Tibial nerve (tissue), 4 donors: Measurements from ENCODE around the gene RACK1. TPM values are rescaled to one million over a fixed set of nuclear protein-coding genes. Genes with fewer than 3 reads are reported as not detected.

Experiments used
- DNase-seq, 2 donors: peaks; one replicate each; pipeline ENCODE4 v3.0.0-alpha.2; 2019; ENCODE audit warnings: low spot score in 2 of 2
- H3K27ac ChIP-seq, 4 donors: fragments of 200-600 bp; sonication (generic) in 3 of 4; one replicate each; pipeline ENCODE4 v1.5.1; 2017 to 2019; ENCODE audit warnings: mild to moderate bottlenecking in 1 of 4
- H3K27me3 ChIP-seq, 2 donors: fragments of 200-600 bp; sonication (generic) in 1 of 2; one replicate each; pipeline versions ENCODE4 v1.5.1 to v1.6.0; 2017 to 2019
- H3K36me3 ChIP-seq, 3 donors: fragments of 200-600 bp; sonication (generic); one replicate each; pipeline ENCODE4 v1.5.1; 2018 to 2019
- H3K4me1 ChIP-seq, 4 donors: fragments of 200-600 bp; sonication (generic) in 3 of 4; one replicate each; pipeline ENCODE4 v1.5.1; 2017 to 2019
- H3K4me3 ChIP-seq, 4 donors: fragments of 200-600 bp; sonication (generic) in 3 of 4; one replicate each; pipeline ENCODE4 v1.5.1; 2017 to 2019; ENCODE audit warnings: mild to moderate bottlenecking in 1 of 4, moderate library complexity in 1 of 4
- H3K9me3 ChIP-seq, 4 donors: fragments of 200-600 bp; sonication (generic) in 3 of 4; one replicate each; pipeline ENCODE4 v1.5.1; 2017 to 2019
- CTCF ChIP-seq, 5 experiments: fragments of 200-600 bp in 3 of 5; fragments of 450-650 bp in 2 of 5; sonication (generic) in 3 of 5; IDR thresholded peaks; one replicate each; pipeline ENCODE4 v1.5.1; 2016 to 2019; ENCODE audit warnings: antibody characterized with exemption in 5 of 5, mild to moderate bottlenecking in 3 of 5, moderate library complexity in 2 of 5
- EP300 ChIP-seq, 2 donors: sonication (generic); formaldehyde crosslinking; IDR thresholded peaks; one replicate each; pipeline ENCODE4 v1.6.1; 2017; ENCODE audit warnings: antibody characterized with exemption in 2 of 2, mild to moderate bottlenecking in 1 of 2
- POLR2A ChIP-seq, 2 donors: fragments of 450-650 bp; IDR thresholded peaks; one replicate each; pipeline ENCODE4 v1.6.1; 2017; ENCODE audit warnings: antibody characterized with exemption in 2 of 2, mild to moderate bottlenecking in 2 of 2, moderate library complexity in 2 of 2
- WGBS, 2 donors: methylation state at CpG; one replicate each; pipeline ENCODE4 v1.1.5; 2018; 5-methylcytosine and 5-hydroxymethylcytosine counted together
- total RNA-seq, 4 donors: library from RNA; depleted of rRNA; stranded (reverse); fragments of >200 nt; gene quantifications; one replicate each; pipeline ENCODE4 v1.1.0, GENCODE V29; 2016

RACK1 gene
- total RNA-seq, 4 donors from 2014 or later, result 1,722 to 2,174 (median 1,870) TPM

- Histone ChIP-seq H3K36me3 (no peaks in the 10 kb centered on the region), H3K9me3 (no peaks in the 10 kb centered on the region), H3K4me1 (peaks cover 0 to 41% (median 10%) of the 10 kb centered on the region in 4 donors), H3K4me3 (no peak overlapping the region), H3K27me3 (no peaks in the 10 kb centered on the region), H3K27ac (no peak overlapping the region)
- DNase-seq, result no peak
- WGBS, 2 donors, result 65 to 68% methylated on average over 49 of the region's 49 CpGs
- TF ChIP-seq CTCF (IDR thresholded peaks at IDR 0.05) (no peak), EP300 (IDR thresholded peaks at IDR 0.05) (no peak), POLR2A (IDR thresholded peaks at IDR 0.05) (no peak)
Observed at GRCh38 chr5:181219262-181220177, 24.2 kb downstream of the RACK1 start.

DNA sequence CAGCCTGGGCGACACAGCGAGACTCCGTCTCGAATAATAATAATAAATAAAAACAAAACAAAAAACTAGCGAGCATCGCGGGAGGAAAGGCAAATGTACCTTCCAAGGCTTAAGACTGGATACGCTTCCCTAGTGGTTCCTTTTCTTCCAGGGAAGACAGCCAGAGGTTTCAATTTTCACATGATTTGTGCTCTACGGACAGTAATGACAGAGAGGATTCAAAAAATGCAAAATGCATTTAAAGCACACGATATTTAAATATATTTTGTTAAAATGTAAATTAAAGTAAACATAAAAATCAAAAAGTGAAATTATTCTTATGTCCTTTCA lies 24.9 kb downstream of the RACK1 start:
- Histone ChIP-seq H3K36me3 (no peaks in the 10 kb centered on the region), H3K4me3 (peak overlapping the region; percentile 44 to 59 (median 53)), H3K4me1 (peaks cover 0 to 34% (median 8%) of the 10 kb centered on the region in 4 donors), H3K27ac (peak overlapping the region in 3 of 4 donors; percentile 70 to 78 (median 73)), H3K9me3 (no peaks in the 10 kb centered on the region), H3K27me3 (no peaks in the 10 kb centered on the region)
- WGBS, 2 donors, result 27 to 35% methylated on average over 10 of the region's 10 CpGs
- TF ChIP-seq EP300 (IDR thresholded peaks at IDR 0.05), result no peak
- no peak for TF ChIP-seq CTCF (IDR thresholded peaks at IDR 0.05)
- no peak for TF ChIP-seq POLR2A (IDR thresholded peaks at IDR 0.05)
- no peak for DNase-seq

DNA sequence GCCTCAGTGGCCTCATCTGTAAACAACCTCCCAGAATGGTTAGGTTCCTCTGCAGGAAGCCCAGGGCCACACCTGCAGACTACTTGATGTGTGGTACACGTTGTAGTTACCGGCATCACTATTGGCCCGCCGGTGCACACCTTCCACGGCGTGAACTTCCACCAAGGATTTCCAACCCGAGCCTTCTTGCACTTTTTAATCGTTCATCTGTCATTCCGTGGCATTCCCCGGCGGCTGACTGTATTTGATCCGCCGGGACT lies 26.0 kb downstream of the RACK1 start:
- TF ChIP-seq CTCF (IDR thresholded peaks at IDR 0.05) (no peak), POLR2A (IDR thresholded peaks at IDR 0.05) (no peak), EP300 (IDR thresholded peaks at IDR 0.05) (no peak)
- Histone ChIP-seq H3K27ac (peak overlapping the region; percentile 47 to 78 (median 72)), H3K9me3 (no peaks in the 10 kb centered on the region), H3K36me3 (no peaks in the 10 kb centered on the region), H3K4me1 (peaks cover 0 to 34% (median 8%) of the 10 kb centered on the region in 4 donors), H3K4me3 (peak overlapping the region; percentile 44 to 59 (median 53)), H3K27me3 (no peaks in the 10 kb centered on the region)
- DNase-seq, result no peak
- 5 to 7% methylated on average over 13 of the region's 13 CpGs for whole genome bisulfite sequencing, 2 donors

DNA sequence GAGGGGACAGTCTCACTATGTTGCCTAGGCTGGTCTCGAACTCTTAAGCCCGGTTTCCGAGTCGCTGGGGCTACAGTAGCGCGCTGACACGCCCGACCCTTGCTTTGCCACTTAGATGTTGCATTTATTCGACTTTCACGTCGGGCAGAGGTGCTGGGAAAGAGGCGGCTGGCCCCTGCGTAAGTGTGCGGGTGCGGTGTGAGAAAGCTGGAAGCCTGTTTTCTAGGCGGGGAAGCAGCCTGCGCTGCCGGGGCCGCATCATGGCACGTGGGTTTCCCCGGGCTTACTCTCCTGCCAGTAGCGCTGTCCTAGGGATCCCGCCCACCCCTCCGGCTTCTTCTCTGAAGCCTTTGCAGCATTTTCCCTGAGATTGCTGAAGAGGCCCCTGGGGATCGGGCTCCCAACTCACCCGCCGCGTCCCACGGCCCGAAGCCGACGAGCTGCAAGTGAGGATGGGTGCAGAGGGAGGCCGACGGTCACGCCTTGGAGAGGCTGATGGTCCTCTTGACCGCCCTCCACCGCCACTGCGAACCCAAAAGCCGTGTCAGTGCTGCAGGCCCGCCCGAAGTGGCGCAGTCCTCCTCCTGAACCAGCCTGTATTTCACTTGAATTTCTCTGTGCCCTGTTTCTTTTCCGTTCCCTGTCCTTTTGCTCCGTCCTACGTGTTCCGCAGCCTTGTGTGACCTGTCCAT lies 26.4 kb downstream of the RACK1 start:
- peak overlapping the region; percentile 47 to 78 (median 72) for H3K27ac ChIP-seq
- H3K9me3 ChIP-seq, result no peaks in the 10 kb centered on the region
- DNase-seq, result peak in 1 of 2 donors; percentile 31
- TF ChIP-seq CTCF (IDR thresholded peaks at IDR 0.05) (no peak), POLR2A (IDR thresholded peaks at IDR 0.05) (no peak), EP300 (IDR thresholded peaks at IDR 0.05) (peak in 1 of 2 donors; percentile 23)
- peak overlapping the region; percentile 44 to 59 (median 53) for H3K4me3 ChIP-seq
- H3K36me3 ChIP-seq, result no peaks in the 10 kb centered on the region
- no peaks in the 10 kb centered on the region for H3K27me3 ChIP-seq
- 1% methylated on average over 30 to 38 of the region's 46 CpGs for WGBS, 2 donors
- peaks cover 0 to 34% (median 8%) of the 10 kb centered on the region in 4 donors for H3K4me1 ChIP-seq
